Hepatocyte (in vitro differentiated cells): ENCODE data around the gene SIPA1. TPM values are rescaled to one million over a fixed set of nuclear protein-coding genes. Genes with fewer than 3 reads are reported as not detected.

Experiments
- DNase-seq: peaks from one replicate; pipeline ENCODE4 v3.0.0-alpha.2; 2016; ENCODE audit warnings: low spot score
- H2AFZ ChIP-seq: fragments of 200-600 bp; sonication (generic); 2 replicates; pipeline ENCODE4 v1.6.0; 2016; ENCODE audit warnings: antibody characterized with exemption, mild to moderate bottlenecking
- H3K27ac ChIP-seq: fragments of 200-600 bp; sonication (generic); 2 replicates; pipeline ENCODE4 v1.5.1; 2016; ENCODE audit warnings: mild to moderate bottlenecking
- H3K27me3 ChIP-seq: fragments of 200-600 bp; sonication (generic); 2 replicates; pipeline ENCODE4 v1.6.1; 2016
- H3K36me3 ChIP-seq: fragments of 200-600 bp; sonication (generic); replicated peaks from 2 replicates; pipeline ENCODE4 v1.5.1; 2016; ENCODE audit warnings: low read depth; ENCODE audit not compliant: insufficient read depth
- H3K4me1 ChIP-seq: fragments of 200-600 bp; sonication (generic); 2 replicates; pipeline ENCODE4 v1.5.1; 2016; ENCODE audit warnings: mild to moderate bottlenecking, moderate library complexity; ENCODE audit not compliant: insufficient read depth
- H3K4me2 ChIP-seq: fragments of 200-600 bp; sonication (generic); 2 replicates; pipeline ENCODE4 v1.6.0; 2016
- H3K4me3 ChIP-seq: fragments of 200-600 bp; sonication (generic); 2 replicates; pipeline ENCODE4 v1.5.1; 2016; ENCODE audit warnings: mild to moderate bottlenecking
- H3K79me2 ChIP-seq: fragments of 200-600 bp; sonication (generic); 2 replicates; pipeline ENCODE4 v1.6.0; 2017; ENCODE audit warnings: mild to moderate bottlenecking
- H3K9me2 ChIP-seq: fragments of 200-600 bp; sonication (generic); replicated peaks from 2 replicates; pipeline ENCODE4 v1.6.0; 2017; ENCODE audit warnings: mild to moderate bottlenecking; ENCODE audit not compliant: insufficient read depth
- H3K9me3 ChIP-seq: fragments of 200-600 bp; sonication (generic); 2 replicates; pipeline ENCODE4 v1.5.1; 2016; ENCODE audit warnings: low read depth, mild to moderate bottlenecking
- H4K20me1 ChIP-seq: fragments of 200-600 bp; sonication (generic); 2 replicates; pipeline ENCODE4 v1.6.0; 2016; ENCODE audit warnings: mild to moderate bottlenecking; ENCODE audit not compliant: insufficient read depth, poor library complexity, severe bottlenecking
- CTCF ChIP-seq: fragments of 200-600 bp; sonication (generic); IDR thresholded peaks from 2 replicates; pipeline ENCODE4 v1.5.1; 2016; ENCODE audit warnings: antibody characterized with exemption, mild to moderate bottlenecking; ENCODE audit not compliant: poor library complexity
- EZH2 ChIP-seq: fragments of 200-600 bp; sonication (generic); IDR thresholded peaks from 2 replicates; pipeline ENCODE4 v1.6.1; 2016; ENCODE audit warnings: antibody characterized with exemption, mild to moderate bottlenecking, borderline replicate concordance
- EZH2phosphoT487 ChIP-seq: fragments of 200-600 bp; sonication (generic); IDR thresholded peaks from one replicate; pipeline ENCODE4 v1.6.1; 2018; ENCODE audit warnings: antibody characterized with exemption, mild to moderate bottlenecking, low read depth, moderate library complexity; ENCODE audit not compliant: unreplicated experiment, severe bottlenecking
- WGBS: methylation state at CpG from one replicate; pipeline ENCODE4 v1.1.6; 2016; ENCODE audit warnings: low lambda C conversion rate; ENCODE audit errors: missing lambda C conversion rate; 5-methylcytosine and 5-hydroxymethylcytosine counted together
- polyA plus RNA-seq: library from polyadenylated mRNA; unstranded; fragments of >200 nt; fragmentation: Nextera tagmentation; extraction: Ambion mirVana; gene quantifications from 2 replicates; pipeline ENCODE4 v1.2.1, GENCODE V29; 2016
- total RNA-seq: library from RNA; depleted of rRNA; stranded (reverse); fragments of >200 nt; gene quantifications from 2 replicates; pipeline ENCODE4 v1.2.3, GENCODE V29; 2014

SIPA1 gene
- total and polyA plus RNA-seq, 2 experiments from 2014 or later = 15.6 to 42.9 TPM

- Histone ChIP-seq H3K9me2 (no peaks in the 10 kb centered on the region), H3K4me2 (no peak overlapping the region), H3K4me1 (peaks cover 12% of the 10 kb centered on the region), H2AFZ (no peak overlapping the region), H4K20me1 (peaks cover 19% of the 10 kb centered on the region), H3K79me2 (peaks cover 7% of the 10 kb centered on the region), H3K36me3 (no peaks in the 10 kb centered on the region), H3K9me3 (no peaks in the 10 kb centered on the region), H3K27me3 (no peaks in the 10 kb centered on the region), H3K27ac (no peak overlapping the region), H3K4me3 (no peak overlapping the region)
- no peak for DNase-seq
- no peak for TF ChIP-seq EZH2
- TF ChIP-seq CTCF = no peak
- TF ChIP-seq EZH2phosphoT487 = no peak
- WGBS = 100% methylated on average over 1 of the region's 1 CpG
Observed at GRCh38 chr11:65604258-65604657, 33.6 kb upstream of the SIPA1 start.

- no peak for TF ChIP-seq EZH2phosphoT487
- TF ChIP-seq EZH2 = no peak
- no peak for TF ChIP-seq CTCF
- no peak overlapping the region for H3K4me3 ChIP-seq
- no peaks in the 10 kb centered on the region for H3K9me3 ChIP-seq
- H3K79me2 ChIP-seq = peaks cover 33% of the 10 kb centered on the region
- peak overlapping the region; percentile 38 for H3K27ac ChIP-seq
- no peak overlapping the region for H2AFZ ChIP-seq
- peaks cover 46% of the 10 kb centered on the region for H4K20me1 ChIP-seq
- no peaks in the 10 kb centered on the region for H3K9me2 ChIP-seq
- H3K4me2 ChIP-seq = peak overlapping the region; percentile 73
- whole genome bisulfite sequencing = 39% methylated on average over 55 of the region's 67 CpGs
- peaks cover 17% of the 10 kb centered on the region for H3K4me1 ChIP-seq
- no peaks in the 10 kb centered on the region for H3K36me3 ChIP-seq
- DNase-seq = peak; percentile 93
- H3K27me3 ChIP-seq = no peaks in the 10 kb centered on the region
Observed at GRCh38 chr11:65606876-65607613, 30.9 kb upstream of the SIPA1 start.

DNA sequence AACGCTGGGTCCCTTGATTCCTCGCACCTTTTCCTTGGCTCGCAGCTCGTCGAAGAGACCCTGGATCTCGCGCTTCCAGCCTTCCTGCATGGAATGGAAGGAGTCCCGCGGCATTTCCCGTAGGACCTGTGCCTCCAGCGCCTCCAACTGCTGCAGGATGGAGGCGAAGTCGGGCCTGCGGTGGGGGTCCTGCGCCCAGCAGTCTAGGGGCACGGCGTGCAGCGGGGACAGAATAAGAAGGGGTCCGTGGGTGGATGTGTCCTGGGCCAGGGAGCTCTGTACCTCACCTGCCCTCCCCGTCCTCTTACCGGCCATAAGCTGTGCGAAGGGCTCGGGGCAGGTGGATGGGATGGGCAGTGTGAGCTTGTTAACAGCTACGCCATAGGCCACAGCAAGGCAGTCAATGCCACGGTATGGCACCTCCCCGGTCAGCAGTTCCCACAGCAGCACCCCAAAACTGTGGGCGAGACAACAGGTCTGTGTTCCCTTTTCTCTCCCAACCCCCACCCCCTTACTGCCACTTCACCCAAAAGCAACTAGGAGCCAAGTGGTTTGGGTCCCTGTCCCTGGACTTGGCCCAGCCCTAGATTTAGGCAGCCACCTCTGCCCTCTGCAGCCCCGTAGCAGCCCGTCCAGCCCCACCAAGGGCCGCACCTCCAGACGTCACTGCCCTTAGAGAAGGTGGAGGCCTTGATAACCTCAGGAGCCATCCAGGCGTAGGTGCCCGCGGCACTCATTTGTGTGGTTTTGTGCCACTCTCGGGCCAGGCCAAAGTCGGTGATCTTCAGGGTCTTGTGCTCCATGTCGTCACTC lies 30.1 kb upstream of the SIPA1 start:
- H4K20me1 ChIP-seq = peaks cover 54% of the 10 kb centered on the region
- peaks cover 25% of the 10 kb centered on the region for H3K4me1 ChIP-seq
- H3K4me3 ChIP-seq = no peak overlapping the region
- DNase-seq = no peak
- H3K27ac ChIP-seq = no peak overlapping the region
- no peaks in the 10 kb centered on the region for H3K9me2 ChIP-seq
- no peak for TF ChIP-seq CTCF
- H3K79me2 ChIP-seq = peaks cover 41% of the 10 kb centered on the region
- no peaks in the 10 kb centered on the region for H3K36me3 ChIP-seq
- H3K9me3 ChIP-seq = no peaks in the 10 kb centered on the region
- peak overlapping the region; percentile 73 for H3K4me2 ChIP-seq
- WGBS = 87% methylated on average over 37 of the region's 37 CpGs
- no peaks in the 10 kb centered on the region for H3K27me3 ChIP-seq
- H2AFZ ChIP-seq = no peak overlapping the region
